OCI-LY3 (cell line): Measurements from ENCODE around the gene PCDHB14.
"Not testable (repeated sequence)": the region's sequence is repeated elsewhere in the genome, so short reads cannot be mapped to it uniquely, and the experiment has no call there.

Source experiments
- H2AFZ ChIP-seq: fragments of 200-600, 300-600 bp; shearing (Covaris generic); 2 replicates; pipeline ENCODE4 v1.6.0; 2014; ENCODE audit warnings: antibody characterized with exemption, low read depth, low read length
- H3K27ac ChIP-seq: fragments of 200-600, 300-600 bp; sonication (generic); 2 replicates; pipeline ENCODE4 v1.5.1; 2014; ENCODE audit warnings: mild to moderate bottlenecking, low read length, moderate library complexity, mixed read lengths
- H3K27me3 ChIP-seq: fragments of 200-600, 300-600 bp; sonication (generic); 2 replicates; pipeline ENCODE4 v1.6.1; 2014; ENCODE audit warnings: low read depth, low read length, mixed read lengths
- H3K36me3 ChIP-seq: fragments of 200-600, 300-600 bp; sonication (generic); replicated peaks from 2 replicates; pipeline ENCODE3; 2014; ENCODE audit warnings: low read depth, low read length, mixed read lengths
- H3K4me1 ChIP-seq: fragments of 300-600, 200-600 bp; sonication (generic); 2 replicates; pipeline ENCODE4 v1.6.1; 2014; ENCODE audit warnings: low read length, mixed read lengths
- H3K4me2 ChIP-seq: fragments of 200-600, 300-600 bp; sonication (generic); 2 replicates; pipeline ENCODE4 v1.6.1; 2014; ENCODE audit warnings: low read length, mixed read lengths
- H3K4me3 ChIP-seq: fragments of 300-600, 200-600 bp; sonication (generic); 2 replicates; pipeline ENCODE4 v1.5.1; 2014; ENCODE audit warnings: antibody characterized with exemption, mild to moderate bottlenecking, low read length, moderate library complexity
- H3K79me2 ChIP-seq: fragments of 300-600, 200-600 bp; shearing (Covaris generic); 2 replicates; pipeline ENCODE4 v1.6.1; 2014; ENCODE audit warnings: mild to moderate bottlenecking, low read length, mixed read lengths
- H3K9ac ChIP-seq: fragments of 300-600, 200-600 bp; shearing (Covaris generic); 2 replicates; pipeline ENCODE4 v1.6.0; 2014; ENCODE audit warnings: mild to moderate bottlenecking, low read length, moderate library complexity
- H3K9me3 ChIP-seq: fragments of 200-600, 300-600 bp; shearing (Covaris generic); 2 replicates; pipeline ENCODE4 v1.6.1; 2014; ENCODE audit warnings: low read length, mixed read lengths; ENCODE audit not compliant: insufficient read depth
- H4K20me1 ChIP-seq: fragments of 200-600, 300-600 bp; sonication (generic); 2 replicates; pipeline ENCODE4 v1.6.1; 2016; ENCODE audit warnings: low read length, mixed read lengths; ENCODE audit not compliant: insufficient read depth
- CTCF ChIP-seq: fragments of 200-600, 300-600 bp; sonication (generic); IDR thresholded peaks from 2 replicates; pipeline ENCODE4 v1.5.1; 2014; ENCODE audit warnings: antibody characterized with exemption, low read length, low read depth
- EZH2phosphoT487 ChIP-seq: fragments of 200-600 bp; shearing (Covaris generic); IDR thresholded peaks from 2 replicates; pipeline ENCODE4 v1.6.1; 2018; ENCODE audit warnings: antibody characterized with exemption, mixed run types, low read depth

Gene PCDHB14

GRCh38 chr5:141245250-141245717, 22.1 kb downstream of the PCDHB14 start, which contains the start of gene PCDHB15:
TSS of gene PCDHB15 (plus strand) at chr5:141245395. CDS start at chr5:141245579, 184 bp downstream.
- H3K79me2 ChIP-seq: no peaks in the 10 kb centered on the region
- H3K9ac ChIP-seq: no peak within 1 kb of the TSS
- H3K27me3 ChIP-seq: no peaks in the 10 kb centered on the region
- H3K4me2 ChIP-seq: no peak within 1 kb of the TSS
- no peaks in the 10 kb centered on the region for H4K20me1 ChIP-seq
- no peaks in the 10 kb centered on the region for H3K36me3 ChIP-seq
- H3K9me3 ChIP-seq: no peaks in the 10 kb centered on the region
- no peak within 1 kb of the TSS for H3K4me3 ChIP-seq
- H2AFZ ChIP-seq: no peak within 1 kb of the TSS
- TF ChIP-seq CTCF: no peak
- TF ChIP-seq EZH2phosphoT487: no peak
- no peak within 1 kb of the TSS for H3K27ac ChIP-seq
- H3K4me1 ChIP-seq: no peaks in the 10 kb centered on the region

- not testable (repeated sequence) for H3K4me3 ChIP-seq, H3K4me2 ChIP-seq, H3K36me3 ChIP-seq, H3K4me1 ChIP-seq, H3K9ac ChIP-seq, H3K27ac ChIP-seq, H4K20me1 ChIP-seq, H2AFZ ChIP-seq, H3K27me3 ChIP-seq, H3K79me2 ChIP-seq, H3K9me3 ChIP-seq
Observed at GRCh38 chr5:141246971-141247370, 23.8 kb downstream of the PCDHB14 start.

- not testable (repeated sequence) for H3K27ac ChIP-seq, H4K20me1 ChIP-seq, H3K36me3 ChIP-seq, H3K9ac ChIP-seq, H3K4me2 ChIP-seq, H3K79me2 ChIP-seq, H3K27me3 ChIP-seq, H2AFZ ChIP-seq, H3K4me1 ChIP-seq, H3K4me3 ChIP-seq, H3K9me3 ChIP-seq
Observed at GRCh38 chr5:141247434-141247833, 24.3 kb downstream of the PCDHB14 start.

- Histone ChIP-seq H3K4me2 (no peak overlapping the region), H3K9me3 (no peaks in the 10 kb centered on the region), H3K27ac (no peak overlapping the region), H4K20me1 (no peaks in the 10 kb centered on the region), H3K4me3 (no peak overlapping the region), H2AFZ (no peak overlapping the region), H3K36me3 (no peaks in the 10 kb centered on the region), H3K4me1 (no peaks in the 10 kb centered on the region), H3K79me2 (no peaks in the 10 kb centered on the region), H3K9ac (no peak overlapping the region), H3K27me3 (no peaks in the 10 kb centered on the region)
- TF ChIP-seq CTCF (no peak), EZH2phosphoT487 (no peak)
Observed at GRCh38 chr5:141250576-141250975, 27.4 kb downstream of the PCDHB14 start.

- no peaks in the 10 kb centered on the region for H3K27me3 ChIP-seq
Observed at GRCh38 chr5:141258464-141258863, 35.3 kb downstream of the PCDHB14 start.

More at GRCh38 chr5:141258464-141258863, 35.3 kb downstream of the PCDHB14 start:
- TF ChIP-seq CTCF (no peak), EZH2phosphoT487 (no peak)
- H3K79me2 ChIP-seq: no peaks in the 10 kb centered on the region
- H2AFZ ChIP-seq: no peak overlapping the region
- H3K9me3 ChIP-seq: 0 out of 2 replicates have a peak, but pooled peaks cover 12% of the 10 kb centered on the region
- H3K36me3 ChIP-seq: no peaks in the 10 kb centered on the region
- no peak overlapping the region for H3K4me3 ChIP-seq
- H4K20me1 ChIP-seq: no peaks in the 10 kb centered on the region
- no peak overlapping the region for H3K27ac ChIP-seq
- H3K9ac ChIP-seq: no peak overlapping the region
- H3K4me1 ChIP-seq: no peaks in the 10 kb centered on the region
- H3K4me2 ChIP-seq: no peak overlapping the region
